HCT116 (cell line): Measurements from ENCODE around the gene PPFIBP1. TPM values are rescaled to one million over a fixed set of nuclear protein-coding genes. Genes with fewer than 3 reads are reported as not detected.
A peak's percentile ranks its signal among the peaks of the same experiment; 100 is the strongest.

Source experiments
- ATAC-seq: fragments of 200-7000 bp; cut with Tn5 transposase; 2 replicates; pipeline ENCODE4 v1.9.1; 2020; ENCODE audit warnings: mild to moderate bottlenecking, moderate library complexity
- BruUV-seq: library from RNA; stranded (reverse); fragments of 400-500 nt; replicated peaks from 2 replicates; lab custom pipeline; 2021; lab: Mats Ljungman, UMichigan
- CTCF ChIA-PET: fragments of 300-600 bp; sonication (Branson Sonifier 250); formaldehyde crosslinking; loops from one replicate; lab custom pipeline; 2021; ENCODE audit warnings: antibody characterized with exemption; lab: Charles Lee
- POLR2A ChIA-PET: fragments of 300-600, 350-600 bp; sonication (Branson Sonifier 250); formaldehyde crosslinking; loops from one replicate; lab custom pipeline; 2021; ENCODE audit warnings: antibody characterized with exemption; lab: Charles Lee
- RAD21 ChIA-PET, 2 experiments: fragments of 300-600 bp; sonication (Branson Sonifier 250); formaldehyde crosslinking; loops; one replicate each; lab custom pipeline; 2023; ENCODE audit warnings: low total read pairs in 2 of 2; ENCODE audit not compliant: uncharacterized antibody in 2 of 2, unreplicated experiment in 2 of 2, low non-redundant PET in 1 of 2; lab: Charles Lee
- DNase-seq: peaks from one replicate; pipeline ENCODE4 v3.0.0-alpha.2; 2010; ENCODE audit warnings: low read depth, low spot score
- H2AFZ ChIP-seq: fragments of 200-600 bp; shearing (Covaris generic), sonication (generic); 2 replicates; pipeline ENCODE4 v1.6.1; 2017; ENCODE audit warnings: low read depth, mixed run types, mixed read lengths, antibody characterized with exemption, low read length; ENCODE audit not compliant: poor library complexity, severe bottlenecking
- H3K27ac ChIP-seq: 2 replicates; pipeline ENCODE4 v1.5.1; 2012; ENCODE audit warnings: low read depth, low read length
- H3K27me3 ChIP-seq: fragments of 200-600 bp; sonication (generic); 2 replicates; pipeline ENCODE4 v1.6.1; 2016; ENCODE audit warnings: mixed run types, low read length, mixed read lengths; ENCODE audit not compliant: insufficient read depth
- H3K36me3 ChIP-seq, 2 experiments: fragments of 200-500 bp in 1 of 2; fragments of 200-600 bp in 1 of 2; sonication (Bioruptor generic) in 1 of 2; sonication (generic) in 1 of 2; 2 replicates each; pipeline versions ENCODE4 v1.5.1 to v1.6.1; 2014 to 2016; ENCODE audit warnings: low read length in 2 of 2, inconsistent platforms in 1 of 2, mixed read lengths in 1 of 2, mixed run types in 1 of 2; ENCODE audit not compliant: insufficient read depth in 2 of 2, control insufficient read depth in 1 of 2
- H3K4me1 ChIP-seq, 2 experiments: fragments of 200-600 bp in 1 of 2; sonication (generic) in 1 of 2; 2 replicates each; pipeline versions ENCODE4 v1.5.1 to v1.6.1; 2012 to 2017; ENCODE audit warnings: low read length in 2 of 2, inconsistent platforms in 1 of 2, mild to moderate bottlenecking in 1 of 2, mixed read lengths in 1 of 2, mixed run types in 1 of 2, moderate library complexity in 1 of 2; ENCODE audit not compliant: insufficient read depth in 2 of 2, control insufficient read depth in 1 of 2
- H3K4me2 ChIP-seq: fragments of 200-600 bp; sonication (generic); 2 replicates; pipeline ENCODE4 v1.6.1; 2017; ENCODE audit warnings: mixed run types, low read length, mixed read lengths
- H3K4me3 ChIP-seq, 2 experiments: fragments of 200-600 bp in 1 of 2; sonication (generic) in 1 of 2; replicated peaks in 1 of 2; 2 replicates each; pipeline ENCODE4 v1.5.1; 2011 to 2016; ENCODE audit warnings: low read length in 2 of 2, control low read depth in 1 of 2, low read depth in 1 of 2, mild to moderate bottlenecking in 1 of 2, mixed read lengths in 1 of 2, mixed run types in 1 of 2
- H3K79me2 ChIP-seq: fragments of 200-600 bp; sonication (generic); 2 replicates; pipeline ENCODE4 v1.6.1; 2017; ENCODE audit warnings: mild to moderate bottlenecking, mixed run types, low read length, moderate library complexity, mixed read lengths; ENCODE audit not compliant: insufficient read depth
- H3K9ac ChIP-seq: fragments of 200-600 bp; sonication (generic); 2 replicates; pipeline ENCODE4 v1.6.1; 2016; ENCODE audit warnings: low read length, mixed read lengths
- H3K9me2 ChIP-seq: fragments of 200-600 bp; sonication (generic), shearing (Covaris generic); 2 replicates; pipeline ENCODE4 v1.6.1; 2017; ENCODE audit warnings: mixed run types, mild to moderate bottlenecking, moderate library complexity; ENCODE audit not compliant: insufficient read depth
- H3K9me3 ChIP-seq, 2 experiments: fragments of 200-500 bp in 1 of 2; fragments of 200-600 bp in 1 of 2; sonication (Bioruptor generic) in 1 of 2; sonication (generic) in 1 of 2; 2 replicates each; pipeline ENCODE4 v1.6.1; 2014 to 2017; ENCODE audit warnings: low read length in 2 of 2, mixed read lengths in 2 of 2, inconsistent platforms in 1 of 2, low read depth in 1 of 2, mild to moderate bottlenecking in 1 of 2, mixed run types in 1 of 2, moderate library complexity in 1 of 2; ENCODE audit not compliant: control insufficient read depth in 1 of 2, insufficient read depth in 1 of 2
- H4K20me1 ChIP-seq: fragments of 200-600 bp; sonication (generic), shearing (Covaris generic); 2 replicates; pipeline ENCODE4 v1.6.1; 2017; ENCODE audit warnings: mixed run types, mild to moderate bottlenecking, moderate library complexity; ENCODE audit not compliant: insufficient read depth
- EGR1 ChIP-seq: IDR thresholded peaks from 2 replicates; pipeline ENCODE4 v1.6.1; 2012; ENCODE audit warnings: low read depth
- ELF1 ChIP-seq: IDR thresholded peaks from 2 replicates; pipeline ENCODE4 v1.6.1; 2012; ENCODE audit warnings: low read depth, borderline replicate concordance
- EZH2 ChIP-seq: fragments of 200-600 bp; sonication (generic); IDR thresholded peaks from 2 replicates; pipeline ENCODE4 v1.6.1; 2017; ENCODE audit warnings: antibody characterized with exemption, mixed run types
- FOSL1 ChIP-seq: IDR thresholded peaks from 2 replicates; pipeline ENCODE4 v1.6.1; 2012; ENCODE audit warnings: low read depth
- MAX ChIP-seq: IDR thresholded peaks from 2 replicates; pipeline ENCODE4 v1.6.1; 2012
- POLR2A ChIP-seq: IDR thresholded peaks from 2 replicates; pipeline ENCODE4 v1.7.0; 2011; ENCODE audit warnings: borderline replicate concordance; ENCODE audit not compliant: insufficient read depth, insufficient read length; ENCODE audit errors: extremely low read depth
- RAD21 ChIP-seq: IDR thresholded peaks from 2 replicates; pipeline ENCODE4 v1.6.1; 2012; ENCODE audit warnings: low read depth, mild to moderate bottlenecking
- REST ChIP-seq: IDR thresholded peaks from 2 replicates; pipeline ENCODE4 v1.6.1; 2012; ENCODE audit warnings: low read depth
- SP1 ChIP-seq: IDR thresholded peaks from 2 replicates; pipeline ENCODE4 v1.6.1; 2012; ENCODE audit warnings: low read depth
- SRF ChIP-seq: IDR thresholded peaks from 2 replicates; pipeline ENCODE4 v1.6.1; 2012; ENCODE audit warnings: low read depth
- YY1 ChIP-seq: IDR thresholded peaks from 2 replicates; pipeline ENCODE4 v1.6.1; 2011; ENCODE audit warnings: low read length, low read depth, moderate library complexity, mild to moderate bottlenecking; ENCODE audit not compliant: insufficient replicate concordance; ENCODE audit errors: extremely low read depth
- ZBTB33 ChIP-seq: IDR thresholded peaks from 2 replicates; pipeline ENCODE4 v1.6.1; 2011; ENCODE audit warnings: mild to moderate bottlenecking, low read length, moderate library complexity; ENCODE audit not compliant: insufficient replicate concordance; ENCODE audit errors: extremely low read depth
- ZFX ChIP-seq: fragments of 450-650 bp; IDR thresholded peaks from 2 replicates; pipeline ENCODE4 v1.6.1; 2017
- intact Hi-C: fragments of 100-400 bp; cut with micrococcal nuclease; formaldehyde crosslinking; loops from 2 replicates; pipeline ENCODE4 v1.10.0; 2022
- total RNA-seq: library from RNA; stranded (reverse); gene quantifications from one replicate; pipeline ENCODE4 v1.2.1, GENCODE V29; 2021; ENCODE audit not compliant: unreplicated experiment

Gene PPFIBP1
- total RNA-seq, 1 experiment from 2014 or later: 102 TPM

- TF ChIP-seq ZBTB33: no peak
- no peak for TF ChIP-seq REST
- no peak for TF ChIP-seq MAX
- no peak for TF ChIP-seq ELF1
- no peak for TF ChIP-seq FOSL1
- no peak for TF ChIP-seq POLR2A
Measured at GRCh38 chr12:27576667-27577347, 52.8 kb downstream of the PPFIBP1 start (continued).

- Histone ChIP-seq H3K27ac (no peak overlapping the region), H4K20me1 (no peaks in the 10 kb centered on the region), H3K79me2 (peaks cover 50% of the 10 kb centered on the region), H2AFZ (no peak overlapping the region), H3K9me3 (no peaks in the 10 kb centered on the region), H3K4me3 (no peak overlapping the region), H3K9me2 (no peaks in the 10 kb centered on the region), H3K4me1 (peaks cover 59 to 82% of the 10 kb centered on the region in 2 experiments), H3K4me2 (peak overlapping the region; percentile 5; the same call in 1 of the 2 replicates), H3K27me3 (no peaks in the 10 kb centered on the region), H3K36me3 (peaks cover 0 to 3% of the 10 kb centered on the region in 2 experiments; a peak in 2 of 4 replicates), H3K9ac (no peak overlapping the region)
- ATAC-seq: no peak
- POLR2A ChIA-PET: no interaction called here
- intact Hi-C loops: no loop called here
- no peak for DNase-seq
- CTCF ChIA-PET: no interaction called here
- RAD21 ChIA-PET: no interaction called here
- BruUV-seq: no TSS peak
- no peak for TF ChIP-seq SRF
- no peak for TF ChIP-seq SP1
- TF ChIP-seq ZFX: no peak
- TF ChIP-seq EZH2: no peak
- no peak for TF ChIP-seq REST
- TF ChIP-seq EGR1: no peak
- TF ChIP-seq RAD21: no peak
- no peak for TF ChIP-seq YY1
Measured at GRCh38 chr12:27577688-27578087, 53.7 kb downstream of the PPFIBP1 start.
